ENCODE data around the gene BMP2.

BMP2 gene

DNA sequence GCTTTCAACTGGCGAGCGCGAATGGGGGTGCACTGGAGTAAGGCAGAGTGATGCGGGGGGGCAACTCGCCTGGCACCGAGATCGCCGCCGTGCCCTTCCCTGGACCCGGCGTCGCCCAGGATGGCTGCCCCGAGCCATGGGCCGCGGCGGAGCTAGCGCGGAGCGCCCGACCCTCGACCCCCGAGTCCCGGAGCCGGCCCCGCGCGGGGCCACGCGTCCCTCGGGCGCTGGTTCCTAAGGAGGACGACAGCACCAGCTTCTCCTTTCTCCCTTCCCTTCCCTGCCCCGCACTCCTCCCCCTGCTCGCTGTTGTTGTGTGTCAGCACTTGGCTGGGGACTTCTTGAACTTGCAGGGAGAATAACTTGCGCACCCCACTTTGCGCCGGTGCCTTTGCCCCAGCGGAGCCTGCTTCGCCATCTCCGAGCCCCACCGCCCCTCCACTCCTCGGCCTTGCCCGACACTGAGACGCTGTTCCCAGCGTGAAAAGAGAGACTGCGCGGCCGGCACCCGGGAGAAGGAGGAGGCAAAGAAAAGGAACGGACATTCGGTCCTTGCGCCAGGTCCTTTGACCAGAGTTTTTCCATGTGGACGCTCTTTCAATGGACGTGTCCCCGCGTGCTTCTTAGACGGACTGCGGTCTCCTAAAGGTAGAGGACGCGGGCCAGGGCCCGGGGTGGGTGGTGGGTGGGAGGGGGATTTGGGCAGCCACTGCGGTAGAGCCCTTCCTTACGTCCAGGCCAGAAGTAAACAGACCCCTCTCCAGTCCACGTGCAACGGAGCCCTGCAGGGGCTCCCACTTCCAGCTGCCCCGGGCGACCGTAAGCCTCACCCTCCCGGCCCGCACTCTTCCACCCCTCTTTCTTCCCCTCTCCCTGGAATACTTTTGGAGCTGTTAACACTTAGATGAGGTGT, 998 bp downstream of the BMP2 start:
- no peak for DNase-seq

GRCh38 chr20:6769903-6770785, 2.7 kb downstream of the BMP2 start:
- DNase-seq = no peak

DNA sequence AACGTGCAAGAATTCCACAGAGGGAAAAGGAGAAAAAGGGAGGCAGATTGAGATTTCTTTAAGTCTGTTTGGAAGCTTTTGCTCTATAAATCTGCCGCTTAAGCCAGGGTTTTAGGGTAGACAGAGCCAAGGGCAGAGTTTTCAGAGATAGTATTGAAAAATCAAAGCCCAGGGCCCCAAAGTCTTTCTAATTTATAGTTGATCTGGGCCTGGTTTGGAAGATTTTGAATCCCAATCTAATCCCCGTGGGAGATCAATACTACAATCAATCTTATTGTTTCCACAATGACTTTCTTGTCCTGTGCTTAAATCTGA, 3.3 kb downstream of the BMP2 start:
- no peak for DNase-seq

DNA sequence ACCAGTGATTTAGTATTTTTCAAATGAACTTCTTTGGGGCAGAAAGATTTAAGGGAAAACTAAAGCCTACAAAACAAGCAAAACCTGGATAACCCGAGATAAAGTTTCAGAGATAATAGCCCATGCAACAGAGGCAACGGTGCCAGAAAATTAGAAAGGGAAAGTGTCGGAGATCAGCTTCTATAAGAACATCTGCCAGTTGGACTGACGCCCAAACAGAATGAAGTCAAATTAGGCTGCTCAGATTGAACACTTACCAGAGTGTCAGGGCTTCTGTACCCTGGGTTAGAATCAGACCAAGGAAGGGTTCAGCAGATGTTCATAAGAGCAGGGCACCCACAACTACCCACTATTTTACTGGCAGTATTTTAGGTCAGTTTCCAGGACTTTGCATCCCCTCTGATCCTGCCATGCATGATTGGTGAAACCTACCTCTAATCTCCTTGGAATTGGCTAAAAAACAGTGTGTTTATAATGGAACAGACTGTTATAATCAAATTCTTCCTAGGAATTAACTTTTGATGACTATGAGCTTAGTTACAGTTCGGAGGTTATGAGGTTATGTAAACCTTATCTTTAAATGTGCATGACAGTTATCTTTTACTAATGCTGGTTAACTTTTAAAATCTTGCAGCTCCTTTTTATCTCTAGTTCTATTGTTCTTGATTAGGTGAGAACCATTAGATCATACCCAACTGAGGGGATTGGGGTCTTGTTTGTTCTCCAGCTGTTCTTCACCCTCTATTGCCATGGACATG, 13.1 kb downstream of the BMP2 start:
- peak; percentile 34 to 79 for DNase-seq

DNA sequence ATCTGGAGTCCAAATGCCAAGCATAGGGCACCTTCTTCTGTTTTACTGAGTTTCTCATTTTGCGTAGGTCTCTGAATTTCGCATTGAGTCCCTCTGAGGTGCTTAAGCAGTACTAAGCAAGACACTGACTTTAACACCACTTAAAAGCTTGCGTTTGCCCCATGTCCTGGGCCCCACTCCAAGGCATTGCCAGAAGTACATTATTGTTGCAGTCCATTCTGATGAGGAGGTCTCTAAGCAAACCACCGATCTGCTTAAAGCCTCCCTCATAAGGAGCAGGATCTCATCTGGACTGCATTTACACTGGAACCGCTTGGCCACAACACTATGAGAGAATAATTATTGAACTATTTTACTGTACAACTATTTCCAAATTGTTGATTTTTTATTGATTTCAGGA, 16.3 kb downstream of the BMP2 start:
- no peak for DNase-seq

GRCh38 chr20:6784210-6784631, 16.7 kb downstream of the BMP2 start:
- DNase-seq = no peak

GRCh38 chr20:6784767-6785166, 17.3 kb downstream of the BMP2 start:
- no peak for DNase-seq

GRCh38 chr20:6786548-6786947, 19.1 kb downstream of the BMP2 start:
- DNase-seq = no peak

GRCh38 chr20:6792789-6793188, 25.3 kb downstream of the BMP2 start:
- DNase-seq = no peak

- no peak for DNase-seq
Measured at GRCh38 chr20:6802227-6802626, 34.7 kb downstream of the BMP2 start.

- DNase-seq = no peak
Measured at GRCh38 chr20:6806275-6806674, 38.8 kb downstream of the BMP2 start.

- peak in 1 of 2 experiments; percentile 8 for DNase-seq
Measured at GRCh38 chr20:6811262-6812035, 44.0 kb downstream of the BMP2 start.

GRCh38 chr20:6812530-6812929, 45.0 kb downstream of the BMP2 start:
- no peak for DNase-seq

- no peak for DNase-seq
Measured at GRCh38 chr20:6814945-6815344, 47.5 kb downstream of the BMP2 start.

DNA sequence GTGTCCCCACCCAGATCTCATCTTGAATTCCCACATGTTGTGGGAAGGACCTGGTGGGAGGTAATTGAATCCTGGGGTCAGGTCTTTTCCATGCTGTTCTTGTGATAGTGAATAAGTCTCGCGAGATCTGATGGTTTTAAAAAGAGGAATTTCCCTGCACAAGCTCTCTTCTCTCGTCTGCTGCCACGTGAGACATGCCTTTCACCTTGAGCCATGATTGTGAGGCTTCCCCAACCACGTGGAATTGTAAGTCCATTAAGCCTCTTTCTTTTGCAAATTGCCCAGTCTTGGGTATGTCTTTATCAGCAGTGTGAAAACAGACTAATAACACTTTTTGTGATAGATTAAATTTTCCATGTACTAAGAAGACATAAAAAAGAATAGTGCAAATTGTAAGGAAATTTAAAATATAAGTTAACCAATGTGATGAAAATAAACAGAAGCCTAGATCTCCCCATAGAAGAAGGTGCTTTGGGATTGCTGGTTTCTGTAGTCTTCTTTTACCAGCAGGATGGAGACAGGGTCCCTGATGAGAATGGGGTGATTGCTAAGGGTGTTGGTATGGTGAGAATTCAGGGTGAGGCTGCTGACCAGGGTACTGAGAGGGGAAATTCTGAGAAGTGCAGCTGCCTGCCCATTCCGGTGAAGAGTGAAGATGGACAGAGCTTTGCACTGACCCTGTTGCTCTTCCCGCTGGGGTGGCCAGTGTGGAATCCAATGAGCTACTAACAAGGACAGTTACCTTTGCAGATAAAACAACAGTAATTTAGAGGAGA, 50.7 kb downstream of the BMP2 start:
- DNase-seq = no peak

- peak; percentile 1 to 23 for DNase-seq
Measured at GRCh38 chr20:6819599-6819998, 52.1 kb downstream of the BMP2 start.

- DNase-seq = no peak
Measured at GRCh38 chr20:6824401-6824800, 56.9 kb downstream of the BMP2 start.

- no peak for DNase-seq
Measured at GRCh38 chr20:6827472-6827871, 60.0 kb downstream of the BMP2 start.

- peak; percentile 63 to 73 for DNase-seq
Measured at GRCh38 chr20:6828794-6829423, 61.4 kb downstream of the BMP2 start.

DNA sequence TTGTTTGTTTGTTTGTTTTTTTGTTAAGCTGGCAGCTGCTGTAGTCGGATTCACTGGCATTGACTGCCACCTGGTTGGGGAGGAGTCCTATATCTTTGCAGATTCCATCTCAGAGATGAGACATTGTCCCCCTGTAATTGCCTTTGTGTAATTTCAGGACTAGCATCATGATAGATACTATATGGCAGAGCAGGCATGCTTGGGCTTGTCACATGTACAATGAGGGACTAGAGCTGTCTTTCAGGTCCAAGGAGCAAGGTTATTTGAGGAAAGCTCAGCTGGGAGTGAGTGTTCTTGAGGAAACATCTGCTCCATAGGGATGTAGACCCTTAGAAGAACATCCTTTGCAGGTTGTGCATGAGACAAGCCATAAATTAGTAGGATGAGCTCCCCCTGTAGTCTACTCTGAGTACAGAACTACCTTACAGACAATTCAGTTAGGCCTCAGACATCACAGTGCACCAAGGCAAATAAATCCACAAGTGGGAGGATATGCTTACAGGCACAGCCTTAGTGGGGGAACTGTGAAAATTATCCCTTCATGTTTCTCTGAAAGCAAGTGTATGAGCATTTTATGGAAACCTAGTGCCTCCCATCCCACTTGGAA, 62.1 kb downstream of the BMP2 start:
- no peak for DNase-seq
